GM18505 (cell line): Measurements from ENCODE around the gene ARHGAP20.

Experiments used
- ATAC-seq: cut with Tn5 transposase; IDR thresholded peaks from one replicate; pipeline ENCODE4 v1.9.1; 2021; ENCODE audit not compliant: unreplicated experiment
- POLR2A ChIP-seq: IDR thresholded peaks from 4 replicates; pipeline ENCODE4 v1.6.1; 2011; ENCODE audit warnings: borderline replicate concordance; ENCODE audit not compliant: insufficient read depth, insufficient read length; ENCODE audit errors: extremely low read depth

Gene ARHGAP20

DNA sequence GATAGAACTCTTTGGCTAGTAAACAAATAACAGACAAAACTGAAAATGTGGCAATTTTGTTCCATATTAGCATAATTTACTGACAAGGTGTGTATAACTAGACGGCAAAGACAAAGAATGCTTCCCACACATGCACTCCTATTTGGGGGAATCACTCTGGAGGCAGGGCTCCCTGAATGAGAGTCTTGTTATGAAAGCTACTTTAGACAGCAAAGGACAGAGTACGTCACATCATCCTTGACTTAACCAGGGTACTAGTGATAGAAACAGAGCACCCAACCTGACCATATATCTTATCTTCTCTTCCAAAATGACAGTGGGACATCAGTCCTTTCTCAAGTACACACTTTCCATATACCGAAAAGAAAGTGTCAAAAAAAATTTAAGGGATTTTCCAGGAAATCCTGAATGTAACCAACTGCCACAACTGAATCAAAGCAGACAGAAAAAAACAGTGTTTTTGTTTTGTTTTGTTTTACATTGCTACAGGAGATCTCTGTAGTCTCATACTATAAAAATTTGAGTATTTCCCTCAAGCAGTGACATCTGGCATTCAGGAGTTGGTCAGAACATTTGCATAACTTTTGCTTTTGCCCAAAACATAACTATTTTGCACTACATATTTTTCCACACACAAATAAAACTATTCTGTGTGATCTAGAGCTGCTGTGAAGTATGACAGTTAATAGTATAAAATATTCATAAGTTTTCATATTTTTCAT lies 98.9 kb downstream of the ARHGAP20 start:
- TF ChIP-seq POLR2A = no peak
- no peak for ATAC-seq

DNA sequence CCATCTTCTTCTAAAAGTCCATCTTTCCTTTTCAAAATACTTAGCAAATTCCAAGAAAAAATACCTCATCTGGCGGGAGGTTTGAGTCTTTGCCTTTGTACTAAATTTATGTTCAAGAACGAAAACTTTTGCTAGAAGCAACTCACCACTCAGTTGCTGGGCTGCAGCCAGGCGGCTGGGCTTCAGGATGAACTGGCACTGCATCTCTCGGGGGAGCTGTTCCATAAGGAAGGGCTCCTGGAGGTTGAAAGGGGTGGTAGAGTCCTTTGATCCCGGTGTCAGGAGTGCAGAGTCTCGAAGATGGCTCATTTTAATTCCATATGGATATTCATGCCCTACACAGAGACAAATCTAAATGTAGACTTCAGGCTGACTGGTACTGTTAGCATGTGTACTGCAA lies 105.8 kb downstream of the ARHGAP20 start:
- no peak for TF ChIP-seq POLR2A
- ATAC-seq = no peak

DNA sequence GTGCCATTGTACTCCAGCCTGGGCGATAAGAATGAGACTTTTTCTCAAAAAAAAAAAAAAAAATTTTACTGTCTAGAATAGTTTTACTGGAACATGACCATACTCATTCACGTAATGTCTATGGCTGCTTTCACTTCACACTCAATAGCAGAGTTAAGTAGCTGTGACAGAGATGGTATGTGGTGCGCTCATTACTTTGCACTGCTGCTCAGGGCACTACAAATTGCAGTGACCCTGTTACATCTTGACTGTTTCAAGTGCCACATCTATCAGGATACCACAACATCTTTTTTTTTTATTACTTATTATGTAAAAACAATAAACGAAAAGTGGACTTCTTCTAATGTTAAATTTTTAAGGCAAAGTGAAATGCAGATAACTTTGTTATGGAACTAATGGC lies 110.3 kb downstream of the ARHGAP20 start:
- no peak for TF ChIP-seq POLR2A
- no peak for ATAC-seq

DNA sequence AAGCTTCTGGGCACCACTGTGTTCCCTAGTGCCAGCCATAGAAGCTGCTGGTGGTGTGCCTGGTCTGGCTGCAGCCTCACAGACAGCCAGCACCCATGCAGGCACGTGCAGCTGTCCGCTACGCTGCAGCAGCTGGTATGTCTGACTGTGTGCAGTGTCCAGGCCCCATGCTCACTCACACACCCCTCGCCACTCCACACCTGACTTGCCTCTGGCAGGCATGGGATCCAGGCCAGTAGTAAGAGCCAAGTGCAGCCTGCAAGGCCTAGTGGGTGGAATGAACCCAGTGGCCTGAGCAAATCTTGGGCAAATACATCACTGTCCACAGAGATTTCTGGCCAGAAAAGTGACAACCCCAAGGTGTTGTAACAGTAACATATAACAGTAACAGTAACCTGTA lies 111.9 kb downstream of the ARHGAP20 start:
- ATAC-seq = no peak

DNA sequence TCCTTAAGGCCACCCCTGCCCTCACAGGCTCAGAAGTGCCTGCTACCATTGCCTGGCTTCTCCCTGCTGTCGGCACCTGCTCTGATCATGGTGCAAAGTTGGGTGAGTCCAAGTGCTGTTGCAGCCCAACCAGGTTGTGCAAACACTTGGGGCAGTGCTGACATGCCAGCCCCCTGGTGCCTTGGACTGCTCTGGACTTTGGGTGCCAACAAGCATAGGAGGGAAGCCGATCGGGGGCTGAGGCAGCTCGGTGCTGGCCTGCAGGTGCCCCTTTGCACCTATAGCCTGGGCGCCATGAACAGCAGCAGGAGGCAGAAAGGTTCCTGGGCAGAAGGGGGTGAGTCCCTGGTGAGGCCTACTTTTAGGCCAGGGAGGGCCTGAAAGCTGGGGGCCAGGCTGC lies 113.0 kb downstream of the ARHGAP20 start:
- ATAC-seq = no peak
- no peak for TF ChIP-seq POLR2A

More for the DNA sequence above, 111.9 kb downstream of the ARHGAP20 start:
- TF ChIP-seq POLR2A = no peak

DNA sequence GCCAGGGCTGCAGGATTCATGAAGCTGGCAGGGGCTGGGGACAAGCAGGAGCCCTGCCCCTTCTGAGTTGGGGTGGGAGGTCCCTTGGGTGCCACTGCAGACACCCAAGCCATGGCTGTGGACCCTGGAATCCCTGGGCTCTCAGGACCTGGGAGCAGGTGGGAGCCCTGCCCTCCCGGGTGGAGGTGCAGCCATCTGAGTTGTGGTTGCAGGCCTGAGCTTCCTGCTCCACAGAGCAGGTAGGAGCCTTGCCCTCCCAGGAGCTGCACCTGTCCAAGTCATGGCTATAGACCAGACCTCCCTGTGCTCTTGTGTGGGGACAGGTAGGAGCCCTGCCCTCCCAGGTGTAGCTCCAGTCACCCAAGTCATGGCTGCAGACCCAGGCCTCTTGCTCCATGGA lies 113.5 kb downstream of the ARHGAP20 start:
- no peak for TF ChIP-seq POLR2A
- no peak for ATAC-seq

DNA sequence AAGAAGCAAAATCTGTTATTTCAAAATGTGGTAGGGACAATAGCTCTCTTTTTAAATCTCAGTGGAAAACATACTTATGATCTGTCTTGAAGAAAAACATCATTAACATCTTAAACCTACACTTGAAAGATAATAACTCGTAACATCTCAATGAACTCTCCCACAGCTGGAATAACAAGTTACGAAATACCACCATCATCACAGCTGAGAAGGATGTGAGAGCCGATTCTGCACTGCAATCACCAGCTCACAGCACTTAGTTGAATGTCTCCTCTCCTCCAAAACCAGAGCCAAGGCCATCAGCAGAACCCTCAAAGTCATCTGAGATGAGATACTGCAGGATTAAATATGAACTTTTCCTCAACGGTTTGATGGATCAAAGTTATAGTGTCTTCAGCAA lies 124.3 kb downstream of the ARHGAP20 start:
- ATAC-seq = no peak
- TF ChIP-seq POLR2A = no peak

DNA sequence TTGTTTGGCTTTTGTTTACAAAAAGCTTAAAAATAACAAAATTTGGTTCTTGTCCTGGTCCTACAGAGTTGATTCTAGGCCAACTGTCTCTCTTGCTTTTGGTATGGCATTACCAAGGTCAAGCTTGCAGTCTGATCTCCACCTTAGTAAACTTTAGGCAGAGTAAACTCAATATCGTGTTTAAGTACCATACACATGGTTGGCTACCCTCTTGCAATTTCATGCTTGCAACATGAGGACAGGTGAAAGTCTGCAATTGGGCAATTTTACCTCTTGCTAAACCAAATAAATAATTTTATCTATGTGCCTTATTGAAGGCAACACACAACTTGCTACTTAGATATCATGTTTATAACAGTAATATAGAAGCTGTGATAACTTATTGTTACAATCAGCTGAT lies 125.1 kb downstream of the ARHGAP20 start:
- no peak for ATAC-seq
- TF ChIP-seq POLR2A = no peak

DNA sequence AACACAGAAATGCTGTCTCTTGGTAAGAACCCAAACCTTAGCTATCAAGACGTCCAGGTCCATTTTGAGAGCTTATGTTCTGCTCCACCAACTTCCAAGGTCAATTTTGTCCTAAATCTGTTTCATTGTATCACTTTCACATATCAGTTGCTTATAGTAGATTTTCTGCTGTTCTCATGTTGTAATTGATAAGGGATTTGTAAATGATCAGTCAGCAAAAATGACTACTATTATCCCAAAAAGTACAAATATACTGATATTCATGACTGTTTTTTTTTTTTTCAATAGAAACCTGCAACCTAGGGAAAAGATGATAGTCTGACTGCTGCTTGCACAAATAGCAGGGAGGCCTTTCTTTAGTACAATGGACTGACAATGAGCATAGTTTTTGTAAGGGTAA lies 128.1 kb downstream of the ARHGAP20 start:
- no peak for ATAC-seq
- no peak for TF ChIP-seq POLR2A

DNA sequence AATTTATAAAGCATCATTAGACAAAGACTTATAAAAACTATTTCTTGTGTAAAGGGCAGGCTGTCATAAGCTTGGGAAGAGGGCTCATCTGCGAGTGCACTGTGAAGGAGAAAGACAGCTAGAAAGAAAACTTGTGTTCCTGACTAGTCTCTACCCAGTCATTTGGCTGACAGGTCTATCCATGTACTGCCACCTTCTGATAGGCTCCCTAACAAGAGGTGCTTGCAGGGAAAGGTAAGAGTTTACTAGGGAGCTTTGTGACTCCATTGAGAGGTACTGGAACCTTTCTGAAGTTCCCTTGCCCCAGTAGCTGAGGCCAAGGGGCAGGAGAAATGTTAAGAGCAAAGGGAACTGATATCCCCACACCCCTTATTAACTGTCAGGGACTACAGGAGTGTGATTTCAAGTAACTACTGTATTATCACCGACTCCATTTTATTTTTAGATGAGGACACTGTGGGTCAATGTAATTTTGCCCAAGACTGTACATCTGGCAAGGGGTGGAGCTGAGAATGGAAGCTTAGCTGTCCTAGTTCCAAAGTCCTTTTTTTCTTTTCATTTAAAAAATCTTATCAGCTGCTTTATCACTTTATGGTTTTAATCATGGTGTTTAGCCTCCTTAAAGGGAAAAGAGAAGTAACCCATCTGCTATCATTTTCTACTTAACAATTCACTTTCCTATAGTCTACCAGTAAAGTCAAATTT lies 129.4 kb downstream of the ARHGAP20 start:
- ATAC-seq = no peak

DNA sequence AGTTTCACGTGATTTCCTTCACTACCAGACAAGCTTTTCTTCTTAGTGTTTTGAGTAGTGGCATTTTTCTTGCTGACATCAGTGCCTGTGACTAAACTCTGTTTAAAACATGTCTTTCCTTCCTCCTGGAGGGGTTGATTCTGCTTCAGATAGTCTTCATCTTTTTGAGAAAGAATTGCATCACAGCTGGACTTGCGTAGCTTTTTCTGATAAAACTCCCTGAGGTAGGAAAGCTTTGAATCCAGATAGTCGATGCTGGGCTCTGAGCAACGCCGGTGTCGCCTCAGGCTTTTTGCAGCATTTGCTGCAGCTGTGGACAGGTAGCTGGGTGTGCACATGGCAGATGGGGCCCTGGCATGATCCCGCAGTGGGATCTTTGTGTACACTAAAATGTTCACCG lies 131.7 kb downstream of the ARHGAP20 start:
- ATAC-seq = no peak
- TF ChIP-seq POLR2A = no peak

More for the DNA sequence above, 129.4 kb downstream of the ARHGAP20 start:
- no peak for TF ChIP-seq POLR2A

DNA sequence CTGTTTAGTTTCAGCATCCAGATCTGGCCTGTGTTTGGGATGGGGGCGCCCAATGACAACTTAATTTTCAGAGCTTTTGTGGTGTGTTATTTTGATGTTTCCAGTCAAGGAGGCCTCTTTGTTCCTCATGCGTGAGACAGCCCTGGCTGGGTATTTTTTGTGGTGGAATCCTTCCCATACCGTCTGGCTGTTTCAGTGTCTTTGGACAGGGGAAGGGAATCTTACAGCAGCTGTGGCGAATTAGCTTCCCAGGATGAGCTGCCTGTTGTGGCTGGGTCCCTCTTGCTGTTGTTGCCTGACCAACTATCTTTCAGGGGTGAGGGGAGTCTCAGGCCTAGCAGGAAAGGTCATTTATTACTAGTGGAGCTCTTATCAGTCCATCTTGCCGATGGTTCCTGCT lies 138.8 kb downstream of the ARHGAP20 start:
- no peak for TF ChIP-seq POLR2A
- no peak for ATAC-seq

DNA sequence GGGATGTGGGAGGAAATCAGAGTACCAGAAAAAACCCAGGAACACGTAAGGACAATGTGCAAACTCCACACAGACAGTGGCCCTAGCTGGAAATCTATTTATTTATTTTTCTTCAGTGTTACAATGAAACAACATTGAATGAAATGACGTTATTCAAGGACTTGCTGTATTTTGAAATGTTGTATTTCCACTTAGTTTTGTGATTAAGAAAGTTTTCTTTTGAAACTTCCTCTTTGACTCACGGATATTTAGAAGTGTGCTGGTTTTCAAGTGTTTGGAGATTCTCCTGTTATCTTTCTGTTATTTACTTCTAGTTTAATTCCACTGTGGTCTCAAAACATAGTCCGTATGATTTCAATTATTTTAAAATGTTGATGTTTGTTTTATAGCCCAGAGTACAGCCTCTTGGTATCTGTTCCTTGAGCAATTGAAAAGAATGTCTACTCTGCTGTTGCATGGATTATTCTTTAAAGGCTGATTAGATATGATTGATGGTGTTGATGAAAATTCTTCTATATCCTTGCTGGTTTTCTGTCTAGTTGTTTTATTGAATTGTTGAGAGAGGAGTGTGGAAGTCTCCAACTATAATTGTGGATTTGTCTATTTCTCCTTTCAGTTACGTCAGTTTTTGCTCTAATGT lies 141.0 kb downstream of the ARHGAP20 start:
- no peak for TF ChIP-seq POLR2A
- no peak for ATAC-seq

DNA sequence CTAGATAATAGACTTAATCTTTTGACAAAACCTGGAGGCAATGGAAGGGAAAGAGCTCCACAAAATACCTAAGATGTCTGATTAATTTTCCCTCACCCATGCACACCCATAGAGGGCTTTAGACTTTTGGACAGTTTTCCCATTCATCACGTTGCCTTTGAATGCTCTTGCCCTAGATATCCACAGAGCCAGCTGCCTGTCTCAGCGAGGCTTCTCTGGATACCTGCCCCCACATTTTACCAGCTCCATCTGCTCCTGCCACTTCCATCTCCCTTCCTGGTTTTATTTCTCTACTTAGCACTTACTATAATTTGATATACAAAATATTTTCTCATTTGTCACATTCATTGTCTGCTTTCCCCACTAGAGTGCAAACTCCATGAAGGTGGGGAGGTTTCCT lies 145.7 kb downstream of the ARHGAP20 start:
- TF ChIP-seq POLR2A = no peak

More for the DNA sequence above, 145.7 kb downstream of the ARHGAP20 start:
- no peak for ATAC-seq
